HCT116 (cell line): ENCODE data around the gene GGT7. TPM values are rescaled to one million over a fixed set of nuclear protein-coding genes. Genes with fewer than 3 reads are reported as not detected.

Source experiments
- ATAC-seq: fragments of 200-7000 bp; cut with Tn5 transposase; 2 replicates; pipeline ENCODE4 v1.9.1; 2020; ENCODE audit warnings: mild to moderate bottlenecking, moderate library complexity
- BruUV-seq: library from RNA; stranded (reverse); fragments of 400-500 nt; replicated peaks from 2 replicates; lab custom pipeline; 2021; lab: Mats Ljungman, UMichigan
- CTCF ChIA-PET: fragments of 300-600 bp; sonication (Branson Sonifier 250); formaldehyde crosslinking; loops from one replicate; lab custom pipeline; 2021; ENCODE audit warnings: antibody characterized with exemption; lab: Charles Lee
- POLR2A ChIA-PET: fragments of 300-600, 350-600 bp; sonication (Branson Sonifier 250); formaldehyde crosslinking; loops from one replicate; lab custom pipeline; 2021; ENCODE audit warnings: antibody characterized with exemption; lab: Charles Lee
- RAD21 ChIA-PET, 2 experiments: fragments of 300-600 bp; sonication (Branson Sonifier 250); formaldehyde crosslinking; loops; one replicate each; lab custom pipeline; 2023; ENCODE audit warnings: low total read pairs in 2 of 2; ENCODE audit not compliant: uncharacterized antibody in 2 of 2, unreplicated experiment in 2 of 2, low non-redundant PET in 1 of 2; lab: Charles Lee
- DNase-seq: peaks from one replicate; pipeline ENCODE4 v3.0.0-alpha.2; 2010; ENCODE audit warnings: low read depth, low spot score
- H2AFZ ChIP-seq: fragments of 200-600 bp; shearing (Covaris generic), sonication (generic); 2 replicates; pipeline ENCODE4 v1.6.1; 2017; ENCODE audit warnings: low read depth, mixed run types, mixed read lengths, antibody characterized with exemption, low read length; ENCODE audit not compliant: poor library complexity, severe bottlenecking
- H3K27ac ChIP-seq: 2 replicates; pipeline ENCODE4 v1.5.1; 2012; ENCODE audit warnings: low read depth, low read length
- H3K27me3 ChIP-seq: fragments of 200-600 bp; sonication (generic); 2 replicates; pipeline ENCODE4 v1.6.1; 2016; ENCODE audit warnings: mixed run types, low read length, mixed read lengths; ENCODE audit not compliant: insufficient read depth
- H3K36me3 ChIP-seq, 2 experiments: fragments of 200-500 bp in 1 of 2; fragments of 200-600 bp in 1 of 2; sonication (Bioruptor generic) in 1 of 2; sonication (generic) in 1 of 2; 2 replicates each; pipeline versions ENCODE4 v1.5.1 to v1.6.1; 2014 to 2016; ENCODE audit warnings: low read length in 2 of 2, inconsistent platforms in 1 of 2, mixed read lengths in 1 of 2, mixed run types in 1 of 2; ENCODE audit not compliant: insufficient read depth in 2 of 2, control insufficient read depth in 1 of 2
- H3K4me1 ChIP-seq, 2 experiments: fragments of 200-600 bp in 1 of 2; sonication (generic) in 1 of 2; 2 replicates each; pipeline versions ENCODE4 v1.5.1 to v1.6.1; 2012 to 2017; ENCODE audit warnings: low read length in 2 of 2, inconsistent platforms in 1 of 2, mild to moderate bottlenecking in 1 of 2, mixed read lengths in 1 of 2, mixed run types in 1 of 2, moderate library complexity in 1 of 2; ENCODE audit not compliant: insufficient read depth in 2 of 2, control insufficient read depth in 1 of 2
- H3K4me2 ChIP-seq: fragments of 200-600 bp; sonication (generic); 2 replicates; pipeline ENCODE4 v1.6.1; 2017; ENCODE audit warnings: mixed run types, low read length, mixed read lengths
- H3K4me3 ChIP-seq, 2 experiments: fragments of 200-600 bp in 1 of 2; sonication (generic) in 1 of 2; replicated peaks in 1 of 2; 2 replicates each; pipeline ENCODE4 v1.5.1; 2011 to 2016; ENCODE audit warnings: low read length in 2 of 2, control low read depth in 1 of 2, low read depth in 1 of 2, mild to moderate bottlenecking in 1 of 2, mixed read lengths in 1 of 2, mixed run types in 1 of 2
- H3K79me2 ChIP-seq: fragments of 200-600 bp; sonication (generic); 2 replicates; pipeline ENCODE4 v1.6.1; 2017; ENCODE audit warnings: mild to moderate bottlenecking, mixed run types, low read length, moderate library complexity, mixed read lengths; ENCODE audit not compliant: insufficient read depth
- H3K9ac ChIP-seq: fragments of 200-600 bp; sonication (generic); 2 replicates; pipeline ENCODE4 v1.6.1; 2016; ENCODE audit warnings: low read length, mixed read lengths
- H3K9me2 ChIP-seq: fragments of 200-600 bp; sonication (generic), shearing (Covaris generic); 2 replicates; pipeline ENCODE4 v1.6.1; 2017; ENCODE audit warnings: mixed run types, mild to moderate bottlenecking, moderate library complexity; ENCODE audit not compliant: insufficient read depth
- H3K9me3 ChIP-seq, 2 experiments: fragments of 200-500 bp in 1 of 2; fragments of 200-600 bp in 1 of 2; sonication (Bioruptor generic) in 1 of 2; sonication (generic) in 1 of 2; 2 replicates each; pipeline ENCODE4 v1.6.1; 2014 to 2017; ENCODE audit warnings: low read length in 2 of 2, mixed read lengths in 2 of 2, inconsistent platforms in 1 of 2, low read depth in 1 of 2, mild to moderate bottlenecking in 1 of 2, mixed run types in 1 of 2, moderate library complexity in 1 of 2; ENCODE audit not compliant: control insufficient read depth in 1 of 2, insufficient read depth in 1 of 2
- H4K20me1 ChIP-seq: fragments of 200-600 bp; sonication (generic), shearing (Covaris generic); 2 replicates; pipeline ENCODE4 v1.6.1; 2017; ENCODE audit warnings: mixed run types, mild to moderate bottlenecking, moderate library complexity; ENCODE audit not compliant: insufficient read depth
- CBX3 ChIP-seq: IDR thresholded peaks from 2 replicates; pipeline ENCODE4 v1.6.1; 2012; ENCODE audit warnings: low read depth
- CEBPB ChIP-seq: IDR thresholded peaks from 2 replicates; pipeline ENCODE4 v1.6.1; 2012; ENCODE audit warnings: low read depth
- ELF1 ChIP-seq: IDR thresholded peaks from 2 replicates; pipeline ENCODE4 v1.6.1; 2012; ENCODE audit warnings: low read depth, borderline replicate concordance
- FOSL1 ChIP-seq: IDR thresholded peaks from 2 replicates; pipeline ENCODE4 v1.6.1; 2012; ENCODE audit warnings: low read depth
- JUND ChIP-seq: IDR thresholded peaks from 2 replicates; pipeline ENCODE4 v1.6.1; 2012
- POLR2AphosphoS5 ChIP-seq: IDR thresholded peaks from 2 replicates; pipeline ENCODE4 v1.6.1; 2011; ENCODE audit warnings: mild to moderate bottlenecking, low read depth, low read length, moderate library complexity
- RAD21 ChIP-seq: IDR thresholded peaks from 2 replicates; pipeline ENCODE4 v1.6.1; 2012; ENCODE audit warnings: low read depth, mild to moderate bottlenecking
- SIN3A ChIP-seq: IDR thresholded peaks from 2 replicates; pipeline ENCODE4 v1.6.1; 2012; ENCODE audit warnings: low read depth
- SP1 ChIP-seq: IDR thresholded peaks from 2 replicates; pipeline ENCODE4 v1.6.1; 2012; ENCODE audit warnings: low read depth
- TCF7L2 ChIP-seq: IDR thresholded peaks from 2 replicates; pipeline ENCODE4 v1.7.0; 2011; ENCODE audit warnings: borderline replicate concordance, inconsistent platforms; ENCODE audit not compliant: insufficient read depth, insufficient read length; ENCODE audit errors: extremely low read depth
- ZFX ChIP-seq: fragments of 450-650 bp; IDR thresholded peaks from 2 replicates; pipeline ENCODE4 v1.6.1; 2017
- ZNF274 ChIP-seq: fragments of 200-500 bp; sonication (Bioruptor generic); IDR thresholded peaks from 2 replicates; pipeline ENCODE4 v1.6.1; 2014; ENCODE audit warnings: mild to moderate bottlenecking, low read depth, low read length, inconsistent platforms
- intact Hi-C: fragments of 100-400 bp; cut with micrococcal nuclease; formaldehyde crosslinking; loops from 2 replicates; pipeline ENCODE4 v1.10.0; 2022
- total RNA-seq: library from RNA; stranded (reverse); gene quantifications from one replicate; pipeline ENCODE4 v1.2.1, GENCODE V29; 2021; ENCODE audit not compliant: unreplicated experiment
- TF ChIP-seq, protein P1 (sequence below): IDR thresholded peaks from 2 replicates; pipeline ENCODE4 v1.6.1; 2012
- TF ChIP-seq, protein P2 (sequence below): IDR thresholded peaks from 2 replicates; pipeline ENCODE4 v1.6.1; 2012; ENCODE audit warnings: low read depth

GGT7 gene
- total RNA-seq, 1 experiment from 2014 or later = 9.4 TPM

DNA sequence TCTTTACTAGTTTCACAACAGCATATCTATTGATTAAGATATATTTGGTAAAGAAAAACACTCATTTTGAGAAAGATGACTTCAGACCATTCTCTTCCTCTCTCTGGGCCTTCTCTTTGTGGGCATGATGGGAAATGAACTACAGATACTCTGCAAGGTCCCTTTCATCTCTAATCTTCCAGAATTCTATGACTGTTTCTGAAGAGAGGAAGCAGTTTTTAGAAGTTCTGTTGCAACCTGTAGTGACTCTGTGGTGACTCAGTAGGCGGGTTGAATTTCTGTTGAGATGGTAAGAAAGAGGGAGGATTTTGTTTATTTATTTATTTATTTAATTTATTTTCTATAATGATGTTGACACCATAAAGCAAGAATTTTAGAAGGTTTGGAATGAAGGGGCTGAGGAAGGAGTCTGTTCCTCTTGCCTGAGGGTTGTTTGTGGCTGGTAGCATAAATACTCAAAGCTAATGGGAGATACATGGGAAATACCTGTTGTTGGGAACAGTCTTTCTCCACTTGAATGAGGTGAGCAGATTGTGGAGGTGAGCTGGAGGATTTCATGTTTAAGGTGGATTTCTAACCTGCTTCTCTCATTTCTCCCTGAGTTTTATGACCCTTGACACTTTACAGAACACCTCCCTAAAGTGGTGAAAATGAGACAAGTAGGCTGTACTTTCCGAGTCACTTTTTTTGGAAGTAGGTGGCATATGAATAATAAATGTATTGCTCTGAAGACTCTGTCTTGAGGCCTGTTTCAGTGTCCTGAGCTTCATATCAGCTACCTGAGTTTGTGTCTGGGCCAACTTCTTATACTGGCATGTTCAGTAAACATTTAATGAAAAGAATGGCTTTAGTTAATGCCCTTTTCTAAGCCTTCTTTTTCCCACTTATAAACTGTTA, 18.8 kb upstream of the GGT7 start:
- DNase-seq = peak; percentile 64
- H4K20me1 ChIP-seq = no peaks in the 10 kb centered on the region
- CTCF ChIA-PET = interaction anchor here (0.7 kb wide), 1 partner anchor 17 kb away, joined by 3 read pairs; no protein-coding TSS in a partner anchor
- no peak overlapping the region for H2AFZ ChIP-seq
- 0 out of 2 replicates have a peak overlapping the region, but pooled peaks have one; percentile 29 for H3K9ac ChIP-seq
- peak; percentile 97 for TF ChIP-seq CEBPB
- no peak for TF ChIP-seq ZNF274
- TF ChIP-seq ELF1 = no peak
- peak; percentile 47; the same call in 1 of the 2 replicates for TF ChIP-seq POLR2AphosphoS5
- TF ChIP-seq, protein P1, sequence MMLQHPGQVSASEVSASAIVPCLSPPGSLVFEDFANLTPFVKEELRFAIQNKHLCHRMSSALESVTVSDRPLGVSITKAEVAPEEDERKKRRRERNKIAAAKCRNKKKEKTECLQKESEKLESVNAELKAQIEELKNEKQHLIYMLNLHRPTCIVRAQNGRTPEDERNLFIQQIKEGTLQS = no peak
- peak; percentile 93 for TF ChIP-seq FOSL1
- TF ChIP-seq ZFX = no peak
- peak; percentile 76 for TF ChIP-seq JUND
- TF ChIP-seq RAD21 = no peak
- 0 out of 2 replicates have a peak, but pooled peaks have one; percentile 19 for TF ChIP-seq SIN3A
- peak; percentile 74 for TF ChIP-seq SP1
- TF ChIP-seq, protein P2, sequence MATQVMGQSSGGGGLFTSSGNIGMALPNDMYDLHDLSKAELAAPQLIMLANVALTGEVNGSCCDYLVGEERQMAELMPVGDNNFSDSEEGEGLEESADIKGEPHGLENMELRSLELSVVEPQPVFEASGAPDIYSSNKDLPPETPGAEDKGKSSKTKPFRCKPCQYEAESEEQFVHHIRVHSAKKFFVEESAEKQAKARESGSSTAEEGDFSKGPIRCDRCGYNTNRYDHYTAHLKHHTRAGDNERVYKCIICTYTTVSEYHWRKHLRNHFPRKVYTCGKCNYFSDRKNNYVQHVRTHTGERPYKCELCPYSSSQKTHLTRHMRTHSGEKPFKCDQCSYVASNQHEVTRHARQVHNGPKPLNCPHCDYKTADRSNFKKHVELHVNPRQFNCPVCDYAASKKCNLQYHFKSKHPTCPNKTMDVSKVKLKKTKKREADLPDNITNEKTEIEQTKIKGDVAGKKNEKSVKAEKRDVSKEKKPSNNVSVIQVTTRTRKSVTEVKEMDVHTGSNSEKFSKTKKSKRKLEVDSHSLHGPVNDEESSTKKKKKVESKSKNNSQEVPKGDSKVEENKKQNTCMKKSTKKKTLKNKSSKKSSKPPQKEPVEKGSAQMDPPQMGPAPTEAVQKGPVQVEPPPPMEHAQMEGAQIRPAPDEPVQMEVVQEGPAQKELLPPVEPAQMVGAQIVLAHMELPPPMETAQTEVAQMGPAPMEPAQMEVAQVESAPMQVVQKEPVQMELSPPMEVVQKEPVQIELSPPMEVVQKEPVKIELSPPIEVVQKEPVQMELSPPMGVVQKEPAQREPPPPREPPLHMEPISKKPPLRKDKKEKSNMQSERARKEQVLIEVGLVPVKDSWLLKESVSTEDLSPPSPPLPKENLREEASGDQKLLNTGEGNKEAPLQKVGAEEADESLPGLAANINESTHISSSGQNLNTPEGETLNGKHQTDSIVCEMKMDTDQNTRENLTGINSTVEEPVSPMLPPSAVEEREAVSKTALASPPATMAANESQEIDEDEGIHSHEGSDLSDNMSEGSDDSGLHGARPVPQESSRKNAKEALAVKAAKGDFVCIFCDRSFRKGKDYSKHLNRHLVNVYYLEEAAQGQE = no peak
- peak; percentile 51 for TF ChIP-seq TCF7L2
- TF ChIP-seq CBX3 = 0 out of 2 replicates have a peak, but pooled peaks have one; percentile 28
- TF ChIP-seq, all 23 proteins: peak for 8
- ChIA-PET RAD21 (interaction anchor here (0.6 to 1.0 kb wide), 2 partner anchors 11 to 17 kb away, joined by 3 read pairs; no protein-coding TSS in a partner anchor), POLR2A (interaction anchor here (0.6 to 2.0 kb wide), 2 partner anchors 11 to 16 kb away, joined by 3 to 6 read pairs; partner anchors contain the start of gene ACSS2)
- Histone ChIP-seq H3K27me3 (no peaks in the 10 kb centered on the region), H3K9me3 (no peaks in the 10 kb centered on the region), H3K4me3 (0 out of 4 replicates have a peak overlapping the region, but pooled peaks of 1 of the 2 experiments have one; percentile 9), H3K36me3 (no peaks in the 10 kb centered on the region), H3K9me2 (no peaks in the 10 kb centered on the region), H3K4me2 (peak overlapping the region; percentile 65), H3K4me1 (peaks cover 11 to 25% of the 10 kb centered on the region in 2 experiments), H3K79me2 (no peaks in the 10 kb centered on the region), H3K27ac (peak overlapping the region; percentile 27; the same call in 1 of the 2 replicates)
- no TSS peak for BruUV-seq
- peak; percentile 66 for ATAC-seq
- intact Hi-C loops = no loop called here
